ENCODE measurements around the gene TRIP13. TPM values are rescaled to one million over a fixed set of nuclear protein-coding genes. Genes with fewer than 3 reads are reported as not detected.

The TRIP13 gene
- total RNA-seq, 6 experiments from 2014 or later, result 16.5 to 40.4 (median 35.8) TPM

DNA sequence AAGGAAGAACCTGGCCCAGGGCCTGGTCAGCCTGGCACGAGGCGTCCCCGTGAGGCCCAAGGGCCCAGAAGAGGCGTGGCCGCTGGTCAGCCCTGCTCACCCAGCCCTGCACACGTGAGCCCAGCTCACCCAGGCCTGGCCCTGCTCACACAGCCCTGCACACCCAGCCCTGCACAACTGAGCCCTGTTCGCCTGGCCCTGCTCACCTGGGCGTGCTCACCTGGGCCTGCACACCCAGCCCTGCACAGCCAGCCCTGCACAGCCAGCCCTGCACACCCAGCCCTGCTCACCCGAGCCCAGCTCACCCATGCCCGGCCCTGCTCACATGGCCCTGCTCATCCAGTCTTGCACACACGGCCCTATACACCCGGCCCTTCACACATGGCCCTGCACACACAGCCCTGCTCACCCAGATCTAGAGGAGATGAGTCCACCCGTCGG, 44.0 kb upstream of the TRIP13 start:
- TF ChIP-seq, protein P1, sequence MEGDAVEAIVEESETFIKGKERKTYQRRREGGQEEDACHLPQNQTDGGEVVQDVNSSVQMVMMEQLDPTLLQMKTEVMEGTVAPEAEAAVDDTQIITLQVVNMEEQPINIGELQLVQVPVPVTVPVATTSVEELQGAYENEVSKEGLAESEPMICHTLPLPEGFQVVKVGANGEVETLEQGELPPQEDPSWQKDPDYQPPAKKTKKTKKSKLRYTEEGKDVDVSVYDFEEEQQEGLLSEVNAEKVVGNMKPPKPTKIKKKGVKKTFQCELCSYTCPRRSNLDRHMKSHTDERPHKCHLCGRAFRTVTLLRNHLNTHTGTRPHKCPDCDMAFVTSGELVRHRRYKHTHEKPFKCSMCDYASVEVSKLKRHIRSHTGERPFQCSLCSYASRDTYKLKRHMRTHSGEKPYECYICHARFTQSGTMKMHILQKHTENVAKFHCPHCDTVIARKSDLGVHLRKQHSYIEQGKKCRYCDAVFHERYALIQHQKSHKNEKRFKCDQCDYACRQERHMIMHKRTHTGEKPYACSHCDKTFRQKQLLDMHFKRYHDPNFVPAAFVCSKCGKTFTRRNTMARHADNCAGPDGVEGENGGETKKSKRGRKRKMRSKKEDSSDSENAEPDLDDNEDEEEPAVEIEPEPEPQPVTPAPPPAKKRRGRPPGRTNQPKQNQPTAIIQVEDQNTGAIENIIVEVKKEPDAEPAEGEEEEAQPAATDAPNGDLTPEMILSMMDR (IDR thresholded peaks at IDR 0.05), result no peak
- Mint-ChIP-seq H3K27ac (no peak overlapping the region), H3K36me3 (ENCODE audit: low read depth) (no peaks in the 10 kb centered on the region), H3K27me3 (ENCODE audit: insufficient read depth) (peaks cover 4% of the 10 kb centered on the region), H3K9me3 (no peaks in the 10 kb centered on the region), H3K4me3 (no peak overlapping the region), H3K4me1 (ENCODE audit: low read depth) (no peaks in the 10 kb centered on the region)
- no peak for DNase-seq

DNA sequence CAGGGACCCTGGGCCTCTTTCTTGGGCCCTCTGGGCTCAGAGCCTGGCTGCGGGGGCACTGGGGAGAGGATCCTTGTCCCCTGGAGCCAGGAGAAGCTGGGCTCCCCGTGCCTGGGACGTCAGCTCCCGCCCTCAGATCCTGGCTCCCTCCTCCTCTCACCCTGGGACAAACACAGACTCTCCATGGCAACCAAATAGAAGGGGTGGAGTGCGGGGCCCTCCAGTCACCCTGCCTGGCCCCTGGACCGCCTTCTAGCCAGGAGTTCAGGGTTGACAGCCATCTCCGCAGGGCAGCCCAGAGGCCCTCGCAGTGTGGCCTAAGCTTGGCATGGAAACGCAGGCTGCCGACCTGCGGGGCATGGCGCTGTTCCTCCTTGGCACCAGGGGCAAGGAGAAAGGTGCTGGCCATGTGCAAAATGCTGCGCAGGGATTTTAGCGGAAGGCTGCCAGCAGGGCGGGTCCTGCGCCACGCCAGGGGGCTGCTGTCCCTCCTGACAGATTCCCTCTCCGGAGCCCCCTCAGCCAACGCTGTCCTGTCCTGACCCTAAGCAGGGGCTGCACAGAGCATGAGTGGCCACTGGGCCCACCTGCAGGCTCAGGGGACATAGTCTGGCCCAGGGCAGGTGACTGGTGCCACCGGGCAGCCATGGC, 42.9 kb upstream of the TRIP13 start:
- Mint-ChIP-seq H3K27me3 (ENCODE audit: insufficient read depth) (peaks cover 3% of the 10 kb centered on the region), H3K4me3 (no peak overlapping the region), H3K4me1 (ENCODE audit: low read depth) (no peaks in the 10 kb centered on the region), H3K9me3 (no peaks in the 10 kb centered on the region), H3K36me3 (ENCODE audit: low read depth) (no peaks in the 10 kb centered on the region), H3K27ac (no peak overlapping the region)
- DNase-seq, result no peak
- TF ChIP-seq, protein P1 (IDR thresholded peaks at IDR 0.05), result no peak

DNA sequence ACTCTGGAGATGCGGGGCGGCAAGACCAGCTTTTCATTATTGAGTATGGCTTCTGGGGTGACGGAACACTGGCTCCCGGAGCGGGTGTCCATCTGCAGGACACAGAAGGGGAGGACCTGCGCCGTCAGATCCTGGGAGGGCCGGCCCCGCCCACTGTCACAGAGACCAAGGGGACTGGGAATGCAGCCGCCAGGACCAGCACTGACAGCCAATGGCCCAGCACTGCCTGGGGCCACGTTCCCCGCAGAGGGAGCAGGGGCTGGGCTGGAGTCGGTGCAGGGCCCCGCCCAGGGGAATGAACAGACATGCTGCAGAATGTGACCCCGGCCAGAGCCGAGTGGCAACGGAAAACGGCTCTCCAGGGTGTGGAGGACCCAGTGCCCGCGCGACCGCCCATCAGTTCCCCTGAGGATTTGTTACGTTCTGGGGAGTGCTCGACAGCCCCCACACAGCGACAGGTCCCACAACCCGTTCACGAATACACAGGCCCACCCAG, 42.1 kb upstream of the TRIP13 start, which contains the start of gene ZDHHC11:
Gene ZDHHC11 (minus strand): TSS at position 476 of the 496 bp plus-strand sequence. CDS start 384 bp downstream, at position 92.
- no peak within 1 kb of the TSS for H3K4me3 Mint-ChIP-seq
- TF ChIP-seq, protein P1 (IDR thresholded peaks at IDR 0.05), result no peak
- H3K4me1 Mint-ChIP-seq (ENCODE audit: low read depth), result no peaks in the 10 kb centered on the region
- DNase-seq, result no peak
- H3K27ac Mint-ChIP-seq, result no peak within 1 kb of the TSS
- no peaks in the 10 kb centered on the region for H3K9me3 Mint-ChIP-seq
- H3K27me3 Mint-ChIP-seq (ENCODE audit: insufficient read depth), result peaks cover 2% of the 10 kb centered on the region; the same call in 1 of the 2 replicates
- H3K36me3 Mint-ChIP-seq (ENCODE audit: low read depth), result no peaks in the 10 kb centered on the region

DNA sequence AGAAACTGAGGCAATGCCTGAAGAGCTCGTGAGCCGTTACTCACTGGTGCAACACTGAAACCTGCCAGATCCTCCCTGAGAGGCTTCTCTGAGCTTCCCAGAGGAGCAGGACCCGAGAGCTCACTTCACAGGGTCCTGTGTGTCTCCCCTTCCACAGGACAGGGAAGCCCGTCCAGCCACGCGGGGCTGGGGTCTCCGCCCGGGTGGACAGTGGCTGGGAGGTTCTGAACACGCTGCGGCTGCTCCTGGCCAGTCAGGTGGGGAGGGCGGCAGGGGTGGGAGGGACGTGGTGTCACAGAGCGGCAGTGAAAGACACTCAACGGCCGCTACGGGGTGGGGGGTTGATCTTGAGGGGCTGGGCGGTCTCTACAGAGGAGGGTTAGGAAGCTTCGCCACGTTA, 41.6 kb upstream of the TRIP13 start:
- Mint-ChIP-seq H3K9me3 (no peaks in the 10 kb centered on the region), H3K4me1 (ENCODE audit: low read depth) (no peaks in the 10 kb centered on the region), H3K4me3 (no peak overlapping the region), H3K27me3 (ENCODE audit: insufficient read depth) (peaks cover 2% of the 10 kb centered on the region; the same call in 1 of the 2 replicates), H3K36me3 (ENCODE audit: low read depth) (no peaks in the 10 kb centered on the region), H3K27ac (no peak overlapping the region)
- no peak for DNase-seq
- TF ChIP-seq, protein P1 (IDR thresholded peaks at IDR 0.05), result no peak

DNA sequence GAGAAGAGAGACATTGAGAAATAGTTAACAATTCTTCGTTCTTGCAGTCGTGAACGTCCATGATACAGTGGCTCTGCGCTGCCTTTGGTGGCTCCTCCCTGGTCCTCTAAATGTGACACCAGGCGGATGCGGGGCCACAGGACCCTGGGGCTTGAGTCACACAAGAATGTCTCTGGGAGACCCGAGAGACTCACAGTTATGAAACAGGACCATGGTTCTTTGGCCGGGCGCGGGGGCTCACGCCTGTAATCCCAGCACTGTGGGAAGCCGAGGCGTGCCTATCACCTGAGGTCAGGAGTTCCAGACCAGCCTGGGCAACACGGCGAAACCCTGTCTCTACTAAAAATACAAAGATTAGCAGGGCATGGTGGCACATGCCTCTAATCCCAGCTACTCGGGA, 41.1 kb upstream of the TRIP13 start:
- H3K4me1 Mint-ChIP-seq (ENCODE audit: low read depth), result no peaks in the 10 kb centered on the region
- H3K27ac Mint-ChIP-seq, result no peak overlapping the region
- no peak for DNase-seq
- H3K36me3 Mint-ChIP-seq (ENCODE audit: low read depth), result no peaks in the 10 kb centered on the region
- H3K4me3 Mint-ChIP-seq, result no peak overlapping the region
- no peaks in the 10 kb centered on the region for H3K9me3 Mint-ChIP-seq
- peaks cover 2% of the 10 kb centered on the region; the same call in 1 of the 2 replicates for H3K27me3 Mint-ChIP-seq (ENCODE audit: insufficient read depth)
- TF ChIP-seq, protein P1 (IDR thresholded peaks at IDR 0.05), result no peak
